Measurements from ENCODE around the gene VWA7.

Gene VWA7

GRCh38 chr6:31727717-31728671 is 49.1 kb downstream of the VWA7 start:
- no peaks in the 10 kb centered on the region for H3K27me3 ChIP-seq (ENCODE audit: control insufficient read depth, insufficient read depth, low read length)
- no peak overlapping the region for H3K4me3 ChIP-seq (ENCODE audit: low read depth, low read length)
- H3K36me3 ChIP-seq (ENCODE audit: control insufficient read depth, insufficient read depth, low read length) = peaks cover 41% of the 10 kb centered on the region
- no peak overlapping the region for H3K9ac ChIP-seq (ENCODE audit: low read depth, low read length)
- H3K9me3 ChIP-seq (ENCODE audit: control insufficient read depth, insufficient read depth, low read length) = no peaks in the 10 kb centered on the region
- H3K4me1 ChIP-seq (ENCODE audit: control insufficient read depth, insufficient read depth, low read length) = peaks cover 8% of the 10 kb centered on the region
- no peak overlapping the region for H3K27ac ChIP-seq (ENCODE audit: low read depth, low read length)

- Histone ChIP-seq H3K4me1 (ENCODE audit: control insufficient read depth, insufficient read depth, low read length) (peaks cover 8% of the 10 kb centered on the region), H3K27me3 (ENCODE audit: control insufficient read depth, insufficient read depth, low read length) (no peaks in the 10 kb centered on the region), H3K9me3 (ENCODE audit: control insufficient read depth, insufficient read depth, low read length) (no peaks in the 10 kb centered on the region), H3K36me3 (ENCODE audit: control insufficient read depth, insufficient read depth, low read length) (peaks cover 35% of the 10 kb centered on the region), H3K27ac (ENCODE audit: low read depth, low read length) (no peak overlapping the region), H3K4me3 (ENCODE audit: low read depth, low read length) (no peak overlapping the region), H3K9ac (ENCODE audit: low read depth, low read length) (no peak overlapping the region)
These were observed 50.0 kb downstream of the VWA7 start for GRCh38 chr6:31727034-31727716.

GRCh38 chr6:31725502-31726350 is 51.4 kb downstream of the VWA7 start:
- peaks cover 22% of the 10 kb centered on the region for H3K36me3 ChIP-seq (ENCODE audit: control insufficient read depth, insufficient read depth, low read length)
- no peak overlapping the region for H3K4me3 ChIP-seq (ENCODE audit: low read depth, low read length)
- no peaks in the 10 kb centered on the region for H3K9me3 ChIP-seq (ENCODE audit: control insufficient read depth, insufficient read depth, low read length)
- H3K9ac ChIP-seq (ENCODE audit: low read depth, low read length) = no peak overlapping the region
- H3K27me3 ChIP-seq (ENCODE audit: control insufficient read depth, insufficient read depth, low read length) = no peaks in the 10 kb centered on the region
- peaks cover 8% of the 10 kb centered on the region for H3K4me1 ChIP-seq (ENCODE audit: control insufficient read depth, insufficient read depth, low read length)
- no peak overlapping the region for H3K27ac ChIP-seq (ENCODE audit: low read depth, low read length)

- Histone ChIP-seq H3K27ac (ENCODE audit: low read depth, low read length) (no peak overlapping the region), H3K4me1 (ENCODE audit: control insufficient read depth, insufficient read depth, low read length) (0 out of 2 replicates have a peak, but pooled peaks cover 3% of the 10 kb centered on the region), H3K36me3 (ENCODE audit: control insufficient read depth, insufficient read depth, low read length) (peaks cover 20% of the 10 kb centered on the region), H3K4me3 (ENCODE audit: low read depth, low read length) (no peak overlapping the region), H3K9ac (ENCODE audit: low read depth, low read length) (no peak overlapping the region), H3K9me3 (ENCODE audit: control insufficient read depth, insufficient read depth, low read length) (no peaks in the 10 kb centered on the region), H3K27me3 (ENCODE audit: control insufficient read depth, insufficient read depth, low read length) (no peaks in the 10 kb centered on the region)
These were observed 53.0 kb downstream of the VWA7 start for GRCh38 chr6:31723980-31724691.

- Histone ChIP-seq H3K9ac (ENCODE audit: low read depth, low read length) (no peak within 1 kb of the TSS), H3K36me3 (ENCODE audit: control insufficient read depth, insufficient read depth, low read length) (peaks cover 20% of the 10 kb centered on the region), H3K4me1 (ENCODE audit: control insufficient read depth, insufficient read depth, low read length) (peaks cover 5% of the 10 kb centered on the region)
These were observed 53.7 kb downstream of the VWA7 start, which contains the start of gene MPIG6B for GRCh38 chr6:31723245-31723979. Gene MPIG6B, plus strand, starts transcription at chr6:31723373. Its CDS starts 11 bp downstream, at chr6:31723384.

GRCh38 chr6:31722173-31722572 is 55.0 kb downstream of the VWA7 start:
- Histone ChIP-seq H3K9me3 (ENCODE audit: control insufficient read depth, insufficient read depth, low read length) (no peaks in the 10 kb centered on the region), H3K4me3 (ENCODE audit: low read depth, low read length) (no peak overlapping the region), H3K4me1 (ENCODE audit: control insufficient read depth, insufficient read depth, low read length) (peaks cover 13% of the 10 kb centered on the region), H3K27me3 (ENCODE audit: control insufficient read depth, insufficient read depth, low read length) (no peaks in the 10 kb centered on the region), H3K9ac (ENCODE audit: low read depth, low read length) (no peak overlapping the region), H3K36me3 (ENCODE audit: control insufficient read depth, insufficient read depth, low read length) (peaks cover 14% of the 10 kb centered on the region), H3K27ac (ENCODE audit: low read depth, low read length) (no peak overlapping the region)

More at GRCh38 chr6:31723245-31723979, 53.7 kb downstream of the VWA7 start, which contains the start of gene MPIG6B:
- no peaks in the 10 kb centered on the region for H3K27me3 ChIP-seq (ENCODE audit: control insufficient read depth, insufficient read depth, low read length)
- no peak within 1 kb of the TSS for H3K4me3 ChIP-seq (ENCODE audit: low read depth, low read length)
- no peaks in the 10 kb centered on the region for H3K9me3 ChIP-seq (ENCODE audit: control insufficient read depth, insufficient read depth, low read length)
- no peak within 1 kb of the TSS for H3K27ac ChIP-seq (ENCODE audit: low read depth, low read length)

GRCh38 chr6:31721351-31722020 is 55.6 kb downstream of the VWA7 start, which contains the start of gene LY6G6C:
Gene LY6G6C, minus strand, starts transcription at chr6:31721746. Its CDS starts 67 bp downstream, at chr6:31721679.
- no peak within 1 kb of the TSS for H3K4me3 ChIP-seq (ENCODE audit: low read depth, low read length)
- no peaks in the 10 kb centered on the region for H3K9me3 ChIP-seq (ENCODE audit: control insufficient read depth, insufficient read depth, low read length)
- no peak within 1 kb of the TSS for H3K9ac ChIP-seq (ENCODE audit: low read depth, low read length)
- H3K27ac ChIP-seq (ENCODE audit: low read depth, low read length) = no peak within 1 kb of the TSS
- H3K27me3 ChIP-seq (ENCODE audit: control insufficient read depth, insufficient read depth, low read length) = no peaks in the 10 kb centered on the region
- peaks cover 7% of the 10 kb centered on the region for H3K36me3 ChIP-seq (ENCODE audit: control insufficient read depth, insufficient read depth, low read length)
- peaks cover 13% of the 10 kb centered on the region for H3K4me1 ChIP-seq (ENCODE audit: control insufficient read depth, insufficient read depth, low read length)

GRCh38 chr6:31720196-31720770 is 56.8 kb downstream of the VWA7 start:
- Histone ChIP-seq H3K27me3 (ENCODE audit: control insufficient read depth, insufficient read depth, low read length) (no peaks in the 10 kb centered on the region), H3K36me3 (ENCODE audit: control insufficient read depth, insufficient read depth, low read length) (no peaks in the 10 kb centered on the region), H3K4me1 (ENCODE audit: control insufficient read depth, insufficient read depth, low read length) (peaks cover 15% of the 10 kb centered on the region), H3K27ac (ENCODE audit: low read depth, low read length) (no peak overlapping the region), H3K9me3 (ENCODE audit: control insufficient read depth, insufficient read depth, low read length) (no peaks in the 10 kb centered on the region), H3K9ac (ENCODE audit: low read depth, low read length) (no peak overlapping the region), H3K4me3 (ENCODE audit: low read depth, low read length) (no peak overlapping the region)

- H3K27ac ChIP-seq (ENCODE audit: low read depth, low read length) = no peak overlapping the region
- H3K36me3 ChIP-seq (ENCODE audit: control insufficient read depth, insufficient read depth, low read length) = no peaks in the 10 kb centered on the region
These were observed 58.1 kb downstream of the VWA7 start for GRCh38 chr6:31719001-31719400.

More at GRCh38 chr6:31719001-31719400, 58.1 kb downstream of the VWA7 start:
- H3K4me3 ChIP-seq (ENCODE audit: low read depth, low read length) = no peak overlapping the region
- H3K9ac ChIP-seq (ENCODE audit: low read depth, low read length) = no peak overlapping the region
- no peaks in the 10 kb centered on the region for H3K9me3 ChIP-seq (ENCODE audit: control insufficient read depth, insufficient read depth, low read length)
- H3K4me1 ChIP-seq (ENCODE audit: control insufficient read depth, insufficient read depth, low read length) = peaks cover 27% of the 10 kb centered on the region
- H3K27me3 ChIP-seq (ENCODE audit: control insufficient read depth, insufficient read depth, low read length) = no peaks in the 10 kb centered on the region
